Choroid plexus epithelial cell (primary cell): ENCODE results near the gene ADARB2.
A peak's percentile ranks its signal among the peaks of the same experiment; 100 is the strongest.
"Not testable (repeated sequence)": the region's sequence is repeated elsewhere in the genome, so short reads cannot be mapped to it uniquely, and the experiment has no call there.

Experiments
- DNase-seq: peaks from one replicate; pipeline ENCODE4 v3.0.0-alpha.2; 2010; ENCODE audit warnings: low read depth
- H3K4me3 ChIP-seq: 2 replicates; pipeline ENCODE4 v1.5.1; 2011; ENCODE audit warnings: low read depth, mild to moderate bottlenecking, control low read depth, low read length, moderate library complexity
- TF ChIP-seq, protein P1 (sequence below): conservative IDR thresholded peaks from 2 replicates; pipeline ENCODE4 v1.5.1; 2011; ENCODE audit warnings: low read depth, mild to moderate bottlenecking, control low read depth, inconsistent platforms, low read length, moderate library complexity

ADARB2 gene

DNA sequence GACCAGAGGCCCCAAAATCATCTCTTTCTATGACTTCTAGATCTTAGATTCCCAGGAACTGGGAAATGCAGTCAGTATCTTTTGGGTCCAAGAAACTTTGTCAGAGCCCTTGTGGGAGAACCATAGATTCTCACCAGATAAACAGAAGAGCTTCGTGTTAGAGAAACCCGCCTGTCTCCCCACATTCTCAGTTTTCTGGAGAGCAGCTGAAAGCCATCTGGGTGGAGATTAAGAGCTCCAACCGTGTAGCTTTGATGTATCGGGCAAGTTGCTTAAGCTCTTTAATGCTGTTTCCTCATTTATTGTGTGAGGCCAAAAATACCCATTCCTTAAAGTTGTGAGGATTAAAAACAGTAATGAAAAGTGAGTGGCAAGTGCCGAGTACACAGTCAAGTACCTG, 573.5 kb downstream of the ADARB2 start:
- TF ChIP-seq, protein P1, sequence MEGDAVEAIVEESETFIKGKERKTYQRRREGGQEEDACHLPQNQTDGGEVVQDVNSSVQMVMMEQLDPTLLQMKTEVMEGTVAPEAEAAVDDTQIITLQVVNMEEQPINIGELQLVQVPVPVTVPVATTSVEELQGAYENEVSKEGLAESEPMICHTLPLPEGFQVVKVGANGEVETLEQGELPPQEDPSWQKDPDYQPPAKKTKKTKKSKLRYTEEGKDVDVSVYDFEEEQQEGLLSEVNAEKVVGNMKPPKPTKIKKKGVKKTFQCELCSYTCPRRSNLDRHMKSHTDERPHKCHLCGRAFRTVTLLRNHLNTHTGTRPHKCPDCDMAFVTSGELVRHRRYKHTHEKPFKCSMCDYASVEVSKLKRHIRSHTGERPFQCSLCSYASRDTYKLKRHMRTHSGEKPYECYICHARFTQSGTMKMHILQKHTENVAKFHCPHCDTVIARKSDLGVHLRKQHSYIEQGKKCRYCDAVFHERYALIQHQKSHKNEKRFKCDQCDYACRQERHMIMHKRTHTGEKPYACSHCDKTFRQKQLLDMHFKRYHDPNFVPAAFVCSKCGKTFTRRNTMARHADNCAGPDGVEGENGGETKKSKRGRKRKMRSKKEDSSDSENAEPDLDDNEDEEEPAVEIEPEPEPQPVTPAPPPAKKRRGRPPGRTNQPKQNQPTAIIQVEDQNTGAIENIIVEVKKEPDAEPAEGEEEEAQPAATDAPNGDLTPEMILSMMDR: no peak
- no peak for DNase-seq
- no peak overlapping the region for H3K4me3 ChIP-seq

DNA sequence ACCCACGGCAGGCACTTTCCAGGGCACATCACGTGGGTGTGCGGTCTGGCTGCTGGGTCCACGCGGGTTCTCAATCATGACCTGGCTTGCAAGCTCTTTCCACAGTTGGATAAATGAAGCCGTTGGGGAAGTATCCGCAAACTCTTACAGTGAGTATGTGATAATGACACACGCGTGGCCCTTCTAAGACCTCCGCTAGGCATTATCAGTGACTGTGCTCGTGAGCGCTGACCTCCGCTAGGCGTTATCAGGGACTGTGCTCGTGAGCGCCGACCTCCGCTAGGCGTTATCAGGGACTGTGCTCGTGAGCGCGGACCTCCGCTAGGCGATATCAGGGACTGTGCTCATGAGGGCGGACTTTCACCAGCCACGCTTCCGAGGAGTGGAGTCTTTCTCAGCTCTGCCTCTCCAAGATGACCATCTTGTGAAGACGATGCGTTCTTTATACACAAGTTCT, 574.1 kb downstream of the ADARB2 start:
- no peak for DNase-seq
- TF ChIP-seq, protein P1: no peak
- H3K4me3 ChIP-seq: no peak overlapping the region

DNA sequence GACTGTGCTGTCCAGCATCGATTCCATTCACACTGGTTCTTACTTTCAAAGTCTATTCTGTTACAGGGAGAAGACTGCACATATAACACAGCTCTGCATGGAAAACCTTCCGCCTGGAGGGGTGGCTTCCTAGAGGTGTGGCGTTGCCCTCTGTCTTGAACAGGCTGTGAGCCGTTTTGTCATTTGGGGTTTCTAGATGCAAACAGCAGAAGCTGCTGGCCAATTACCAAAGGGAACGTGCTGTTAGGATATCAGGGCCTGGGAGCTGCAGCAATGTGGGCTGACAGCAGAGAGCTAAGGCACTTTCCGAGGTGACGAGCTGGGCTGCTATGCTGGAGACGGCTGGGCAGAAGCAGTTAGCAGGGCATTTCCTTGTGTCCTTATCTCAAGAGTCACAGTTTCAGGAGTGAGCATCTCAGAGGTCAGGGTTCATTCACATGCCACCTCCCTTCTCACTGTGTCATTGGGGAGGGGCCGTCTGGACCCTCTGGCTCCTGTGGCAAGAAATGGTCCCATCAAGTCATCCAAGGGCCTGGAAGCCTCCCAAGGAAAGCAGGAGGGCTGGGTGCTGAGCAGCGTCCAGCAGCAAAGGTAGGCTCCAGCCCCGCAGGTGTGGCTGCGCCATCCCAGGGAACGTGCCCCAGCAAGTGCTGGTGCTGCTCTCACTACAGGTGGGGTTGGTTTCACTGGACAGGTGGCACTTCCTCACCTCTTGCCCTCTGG, 574.7 kb downstream of the ADARB2 start:
- TF ChIP-seq, protein P1: no peak
- no peak overlapping the region for H3K4me3 ChIP-seq
- DNase-seq: no peak

DNA sequence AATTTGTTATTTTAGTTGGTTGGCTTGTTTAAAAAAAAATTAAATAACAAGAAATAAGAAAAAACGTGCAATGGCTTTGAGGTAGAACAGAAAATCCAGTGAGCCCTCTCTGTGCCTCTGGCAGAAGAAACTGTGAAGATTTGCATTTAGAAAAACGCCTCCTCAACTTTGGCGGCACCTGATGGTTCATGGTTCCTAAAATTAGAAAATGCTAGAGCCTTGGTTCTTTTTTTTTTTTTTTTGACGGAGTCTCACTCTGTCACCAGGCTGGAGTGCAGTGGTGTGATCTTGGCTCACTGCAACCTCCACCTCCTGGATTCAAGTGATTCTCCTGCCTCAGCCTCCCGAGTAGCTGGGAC, 576.0 kb downstream of the ADARB2 start:
- DNase-seq, H3K4me3 ChIP-seq: not testable (repeated sequence)

DNA sequence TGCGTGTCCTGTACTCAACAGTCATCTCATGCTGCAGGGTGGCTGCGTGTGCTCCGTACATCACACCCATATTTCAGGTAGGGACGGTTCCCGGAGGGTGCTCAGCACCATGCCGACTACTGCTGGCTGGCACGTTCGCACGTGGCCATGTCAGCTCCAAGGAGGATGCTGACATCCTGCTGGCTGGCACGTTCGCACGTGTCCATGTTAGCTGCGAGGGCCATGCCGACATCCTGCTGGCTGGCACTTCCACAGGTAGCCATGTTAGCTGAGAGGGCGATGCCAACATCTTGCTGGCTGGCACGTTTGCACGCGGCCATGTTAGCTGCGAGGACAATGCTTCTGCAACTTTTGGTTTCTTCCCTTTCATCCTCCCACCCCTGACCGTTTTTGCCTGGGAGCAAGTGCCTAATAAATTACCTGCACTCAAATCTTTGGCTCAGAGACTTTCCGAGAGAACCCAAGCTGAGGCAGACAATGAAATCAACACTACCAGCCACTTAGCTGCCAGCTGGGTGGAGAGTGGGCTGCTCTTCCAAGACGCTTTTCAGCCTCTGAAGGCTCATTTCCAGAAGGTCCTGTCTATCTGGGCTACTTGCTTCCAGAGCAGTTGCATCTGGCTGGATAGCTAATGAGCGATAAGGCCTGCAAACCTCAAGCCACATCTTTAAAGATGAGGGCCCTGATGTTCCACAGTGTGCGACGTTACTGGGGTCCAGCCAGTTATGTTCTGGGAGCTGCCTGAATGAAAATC, 576.6 kb downstream of the ADARB2 start:
- DNase-seq: no peak
- TF ChIP-seq, protein P1: no peak
- H3K4me3 ChIP-seq: no peak overlapping the region

DNA sequence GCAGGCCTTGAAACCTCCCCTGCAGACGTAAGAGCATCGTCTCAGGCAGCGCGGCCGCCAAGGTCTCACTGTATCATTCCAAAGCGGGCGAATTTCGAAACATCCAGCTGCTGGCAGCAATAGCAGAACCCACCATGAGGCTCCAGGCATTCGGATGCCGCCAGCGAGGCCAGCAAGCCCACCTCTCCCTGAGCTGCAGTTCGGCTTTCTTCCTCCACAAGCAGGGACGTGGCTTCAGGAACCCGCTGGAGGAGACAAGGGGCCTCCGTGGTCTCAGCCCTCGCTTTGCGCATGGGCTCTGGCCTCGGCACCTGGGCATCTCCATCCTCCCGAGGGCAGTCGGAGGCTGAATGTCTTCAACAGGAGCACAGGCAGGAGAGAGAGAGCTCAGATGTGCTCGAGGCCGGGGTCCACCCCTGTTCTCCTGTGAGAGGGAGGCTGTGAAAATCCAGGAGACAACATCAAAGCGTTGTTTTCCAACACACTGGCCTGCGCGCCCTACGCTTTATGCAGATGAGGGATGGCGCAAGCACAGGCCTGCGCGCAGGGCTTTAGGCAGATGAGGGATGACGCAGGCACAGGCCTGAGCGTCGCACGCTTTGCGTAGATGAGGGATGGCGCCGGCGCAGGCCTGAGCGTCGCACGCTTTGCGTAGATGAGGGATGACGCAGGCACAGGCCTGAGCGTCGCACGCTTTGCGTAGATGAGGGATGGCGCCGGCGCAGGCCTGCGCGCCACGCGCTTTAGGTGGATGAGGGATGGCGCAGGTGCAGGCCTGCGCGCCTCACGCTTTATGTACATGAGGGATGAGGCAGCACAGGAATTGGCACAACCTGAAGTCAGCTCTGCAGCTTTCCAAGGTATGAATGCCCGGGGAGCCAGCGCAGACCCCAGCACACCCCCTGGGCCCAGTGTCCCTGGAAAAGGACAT, 577.9 kb downstream of the ADARB2 start:
- peak; percentile 67 for DNase-seq
- H3K4me3 ChIP-seq: peak overlapping the region; percentile 25
- TF ChIP-seq, protein P1: no peak

DNA sequence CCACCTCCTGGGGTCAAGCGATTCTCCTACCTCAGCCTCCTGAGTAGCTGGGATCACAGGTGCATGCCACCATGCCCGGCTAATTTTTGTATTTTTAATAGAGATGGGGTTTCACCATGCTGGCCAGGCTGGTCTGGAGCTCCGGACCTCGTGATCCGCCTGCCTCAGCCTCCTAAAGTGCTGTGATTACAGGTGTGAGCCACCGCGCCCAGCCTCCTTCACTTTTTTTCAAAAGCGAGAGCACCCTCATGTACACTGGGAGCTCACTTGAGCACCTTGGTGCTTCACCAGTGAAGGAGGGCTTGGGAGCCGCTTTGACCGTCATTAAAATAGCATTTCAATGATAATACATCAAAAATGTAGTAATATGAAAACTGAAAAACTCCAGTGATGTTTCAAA, 578.8 kb downstream of the ADARB2 start:
- DNase-seq, H3K4me3 ChIP-seq: not testable (repeated sequence)
